Measurements from ENCODE around the gene PLEKHM1.
"Not testable (repeated sequence)": the region's sequence is repeated elsewhere in the genome, so short reads cannot be mapped to it uniquely, and the experiment has no call there.

GRCh38 chr17:45483591-45484216 is 6.8 kb downstream of the PLEKHM1 start:
- TF ChIP-seq EZH2phosphoT487 (IDR thresholded peaks at IDR 0.05; ENCODE audit: borderline replicate concordance, low read length); CTCF (IDR thresholded peaks at IDR 0.05; ENCODE audit: low read depth, low read length, poor library complexity, severe bottlenecking): not testable (repeated sequence)

Measured in DOHH2 (cell line).